CD4-positive, alpha-beta T cell treated with Interleukin-6 for 4 hours (primary cell): ENCODE measurements around the gene NUDT16.

ENCODE experiments used
- DNase-seq: peaks from one replicate; pipeline ENCODE4 v3.0.0-alpha.2; 2020; ENCODE audit warnings: mixed read lengths

The NUDT16 gene

GRCh38 chr3:131386429-131387165, 5.0 kb downstream of the NUDT16 start:
- DNase-seq: no peak

- no peak for DNase-seq
Observed at GRCh38 chr3:131387796-131388489, 6.4 kb downstream of the NUDT16 start.

GRCh38 chr3:131388490-131388799, 6.9 kb downstream of the NUDT16 start:
- DNase-seq: no peak

GRCh38 chr3:131390331-131390730, 8.8 kb downstream of the NUDT16 start:
- DNase-seq: no peak

- no peak for DNase-seq
Observed at GRCh38 chr3:131393051-131393450, 11.5 kb downstream of the NUDT16 start.

- no peak for DNase-seq
Observed at GRCh38 chr3:131393868-131394267, 12.3 kb downstream of the NUDT16 start.

- no peak for DNase-seq
Observed at GRCh38 chr3:131394400-131394799, 12.8 kb downstream of the NUDT16 start.

- DNase-seq: no peak
Observed at GRCh38 chr3:131396170-131396569, 14.6 kb downstream of the NUDT16 start.

GRCh38 chr3:131397889-131398288, 16.3 kb downstream of the NUDT16 start:
- DNase-seq: no peak

- no peak for DNase-seq
Observed at GRCh38 chr3:131401978-131402377, 20.4 kb downstream of the NUDT16 start.

GRCh38 chr3:131402391-131403039, 20.9 kb downstream of the NUDT16 start:
- DNase-seq: no peak

- DNase-seq: no peak
Observed at GRCh38 chr3:131403216-131403895, 21.8 kb downstream of the NUDT16 start.

- no peak for DNase-seq
Observed at GRCh38 chr3:131405411-131405810, 23.8 kb downstream of the NUDT16 start.

- DNase-seq: no peak
Observed at GRCh38 chr3:131406274-131406673, 24.7 kb downstream of the NUDT16 start.

- no peak for DNase-seq
Observed at GRCh38 chr3:131417751-131418150, 36.2 kb downstream of the NUDT16 start.

GRCh38 chr3:131421301-131421700, 39.7 kb downstream of the NUDT16 start:
- DNase-seq: no peak

- no peak for DNase-seq
Observed at GRCh38 chr3:131421957-131422498, 40.5 kb downstream of the NUDT16 start.

GRCh38 chr3:131427226-131427625, 45.7 kb downstream of the NUDT16 start:
- DNase-seq: no peak

- DNase-seq: no peak
Observed at GRCh38 chr3:131431754-131432153, 50.2 kb downstream of the NUDT16 start.

- DNase-seq: no peak
Observed at GRCh38 chr3:131432441-131432840, 50.9 kb downstream of the NUDT16 start.

GRCh38 chr3:131435000-131435399, 53.4 kb downstream of the NUDT16 start:
- DNase-seq: no peak
